ENCODE measurements around the gene PADI1. TPM values are rescaled to one million over a fixed set of nuclear protein-coding genes. Genes with fewer than 3 reads are reported as not detected.

PADI1 gene
- polyA plus RNA-seq, 1 donor from 2014 or later: 0.66 TPM

DNA sequence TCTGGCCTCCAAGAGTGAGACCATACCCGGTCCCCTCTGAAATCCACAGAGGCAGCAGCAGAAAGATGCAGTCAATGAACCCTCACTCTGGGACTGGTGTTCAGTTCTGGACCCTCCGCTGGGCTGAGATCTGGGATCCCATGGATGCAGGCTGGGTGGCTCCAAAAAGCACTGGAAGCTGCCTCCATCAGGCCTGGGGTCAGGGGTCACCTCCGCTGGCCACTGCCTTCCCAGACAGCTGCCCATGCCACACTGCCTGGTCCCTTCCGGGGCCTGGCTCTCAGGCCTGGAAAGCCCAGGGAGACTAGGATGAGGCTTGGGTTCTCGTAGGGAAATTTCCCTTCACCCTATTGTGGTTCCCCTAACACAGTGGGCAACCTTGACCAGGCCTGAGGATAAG is 81.7 kb downstream of the PADI1 start:
- Histone ChIP-seq H3K79me2 (replicated peaks; ENCODE audit: insufficient read depth, low read length) (no peaks in the 10 kb centered on the region), H3K27ac (ENCODE audit: low read length) (no peak overlapping the region), H2AFZ (ENCODE audit: low read depth, low read length) (no peak overlapping the region), H3K4me2 (ENCODE audit: low read length) (no peak overlapping the region), H3K9me3 (ENCODE audit: low read length) (no peaks in the 10 kb centered on the region), H3K36me3 (ENCODE audit: insufficient read depth, low read length) (no peaks in the 10 kb centered on the region), H3K9me2 (ENCODE audit: insufficient read depth, low read length) (no peaks in the 10 kb centered on the region), H4K20me1 (ENCODE audit: insufficient read depth) (no peaks in the 10 kb centered on the region), H3K4me3 (ENCODE audit: low read length) (no peak overlapping the region), H3K9ac (ENCODE audit: low read length) (no peak overlapping the region), H3F3A (ENCODE audit: insufficient read depth, low read length, poor library complexity, severe bottlenecking) (no peaks in the 10 kb centered on the region), H3K27me3 (ENCODE audit: insufficient read depth, low read depth, low read length) (no peaks in the 10 kb centered on the region)
- no peak for TF ChIP-seq POLR2AphosphoS5 (IDR thresholded peaks at IDR 0.05)
- no peak for TF ChIP-seq TAF1 (IDR thresholded peaks at IDR 0.05; ENCODE audit: low read depth)
- no peak for TF ChIP-seq EZH2 (IDR thresholded peaks at IDR 0.05; ENCODE audit: borderline replicate concordance, insufficient read depth, low read length, poor library complexity, severe bottlenecking)

GRCh38 chr1:17287130-17287776 is 82.3 kb downstream of the PADI1 start:
- H3K4me2 ChIP-seq (ENCODE audit: low read length): no peak overlapping the region
- no peaks in the 10 kb centered on the region for H3K9me3 ChIP-seq (ENCODE audit: low read length)
- TF ChIP-seq TAF1 (IDR thresholded peaks at IDR 0.05; ENCODE audit: low read depth) (no peak), EP300 (conservative IDR thresholded peaks at IDR 0.05; ENCODE audit: poor library complexity, severe bottlenecking) (no peak), RAD21 (conservative IDR thresholded peaks at IDR 0.05) (no peak), POLR2AphosphoS5 (IDR thresholded peaks at IDR 0.05) (no peak), SMC3 (conservative IDR thresholded peaks at IDR 0.05; ENCODE audit: poor library complexity) (no peak), REST (IDR thresholded peaks at IDR 0.05; ENCODE audit: borderline replicate concordance) (no peak), EZH2 (IDR thresholded peaks at IDR 0.05; ENCODE audit: borderline replicate concordance, insufficient read depth, low read length, poor library complexity, severe bottlenecking) (no peak), MXI1 (conservative IDR thresholded peaks at IDR 0.05; ENCODE audit: poor library complexity, severe bottlenecking) (no peak)
- TF ChIP-seq, protein P1, sequence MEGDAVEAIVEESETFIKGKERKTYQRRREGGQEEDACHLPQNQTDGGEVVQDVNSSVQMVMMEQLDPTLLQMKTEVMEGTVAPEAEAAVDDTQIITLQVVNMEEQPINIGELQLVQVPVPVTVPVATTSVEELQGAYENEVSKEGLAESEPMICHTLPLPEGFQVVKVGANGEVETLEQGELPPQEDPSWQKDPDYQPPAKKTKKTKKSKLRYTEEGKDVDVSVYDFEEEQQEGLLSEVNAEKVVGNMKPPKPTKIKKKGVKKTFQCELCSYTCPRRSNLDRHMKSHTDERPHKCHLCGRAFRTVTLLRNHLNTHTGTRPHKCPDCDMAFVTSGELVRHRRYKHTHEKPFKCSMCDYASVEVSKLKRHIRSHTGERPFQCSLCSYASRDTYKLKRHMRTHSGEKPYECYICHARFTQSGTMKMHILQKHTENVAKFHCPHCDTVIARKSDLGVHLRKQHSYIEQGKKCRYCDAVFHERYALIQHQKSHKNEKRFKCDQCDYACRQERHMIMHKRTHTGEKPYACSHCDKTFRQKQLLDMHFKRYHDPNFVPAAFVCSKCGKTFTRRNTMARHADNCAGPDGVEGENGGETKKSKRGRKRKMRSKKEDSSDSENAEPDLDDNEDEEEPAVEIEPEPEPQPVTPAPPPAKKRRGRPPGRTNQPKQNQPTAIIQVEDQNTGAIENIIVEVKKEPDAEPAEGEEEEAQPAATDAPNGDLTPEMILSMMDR (IDR thresholded peaks at IDR 0.05; ENCODE audit: poor library complexity, severe bottlenecking): no peak
- H3K9me2 ChIP-seq (ENCODE audit: insufficient read depth, low read length): no peaks in the 10 kb centered on the region
- no peak overlapping the region for H3K27ac ChIP-seq (ENCODE audit: low read length)
- no peak overlapping the region for H2AFZ ChIP-seq (ENCODE audit: low read depth, low read length)
- no peaks in the 10 kb centered on the region for H3K79me2 ChIP-seq (replicated peaks; ENCODE audit: insufficient read depth, low read length)
- H4K20me1 ChIP-seq (ENCODE audit: insufficient read depth): no peaks in the 10 kb centered on the region
- H3K27me3 ChIP-seq (ENCODE audit: insufficient read depth, low read depth, low read length): no peaks in the 10 kb centered on the region
- no peak overlapping the region for H3K4me3 ChIP-seq (ENCODE audit: low read length)
- H3K9ac ChIP-seq (ENCODE audit: low read length): no peak overlapping the region
- no peaks in the 10 kb centered on the region for H3F3A ChIP-seq (ENCODE audit: insufficient read depth, low read length, poor library complexity, severe bottlenecking)
- no peaks in the 10 kb centered on the region for H3K36me3 ChIP-seq (ENCODE audit: insufficient read depth, low read length)

Measured in neural cell (in vitro differentiated cells).